Fibroblast of skin of right biceps (primary cell): ENCODE measurements around the gene ASIC2.
"Not testable (repeated sequence)": the region's sequence is repeated elsewhere in the genome, so short reads cannot be mapped to it uniquely, and the experiment has no call there.

Source experiments
- DNase-seq: peaks from one replicate; pipeline ENCODE4 v3.0.0-alpha.2; 2013

The ASIC2 gene

GRCh38 chr17:32970281-32970680 lies 322.8 kb downstream of the ASIC2 start:
- DNase-seq, result no peak

GRCh38 chr17:32969231-32969630 lies 323.9 kb downstream of the ASIC2 start:
- DNase-seq, result not testable (repeated sequence)

DNA sequence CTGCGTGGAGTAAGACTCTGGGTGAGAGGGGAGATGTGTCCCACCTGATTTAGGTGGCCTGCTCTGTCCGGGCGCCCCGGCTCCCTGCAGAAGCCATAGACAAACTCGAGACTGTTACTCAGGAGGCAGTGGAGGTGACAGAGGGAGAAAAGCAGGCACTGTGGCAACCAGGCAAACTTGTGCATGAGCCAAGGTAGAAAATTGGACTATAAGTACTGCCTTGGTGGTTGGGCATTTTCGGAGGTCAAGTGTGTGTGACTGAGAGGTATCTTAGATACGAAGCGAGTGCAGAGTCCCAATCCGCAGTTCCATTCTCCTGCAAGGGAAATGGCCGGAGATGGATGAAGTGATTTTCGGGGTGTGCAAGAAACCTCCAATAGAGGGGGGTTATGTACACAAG lies 328.6 kb downstream of the ASIC2 start:
- DNase-seq, result no peak
